Activated effector memory CD4-positive, alpha-beta T cell treated with Interleukin-2 at 50 U/mL for 16 hours (primary cell): ENCODE data around the gene KIAA1328.
"Not testable (repeated sequence)": the region's sequence is repeated elsewhere in the genome, so short reads cannot be mapped to it uniquely, and the experiment has no call there.

Experiments
- DNase-seq: peaks from one replicate; pipeline ENCODE4 v3.0.0-alpha.2; 2020

KIAA1328 gene

DNA sequence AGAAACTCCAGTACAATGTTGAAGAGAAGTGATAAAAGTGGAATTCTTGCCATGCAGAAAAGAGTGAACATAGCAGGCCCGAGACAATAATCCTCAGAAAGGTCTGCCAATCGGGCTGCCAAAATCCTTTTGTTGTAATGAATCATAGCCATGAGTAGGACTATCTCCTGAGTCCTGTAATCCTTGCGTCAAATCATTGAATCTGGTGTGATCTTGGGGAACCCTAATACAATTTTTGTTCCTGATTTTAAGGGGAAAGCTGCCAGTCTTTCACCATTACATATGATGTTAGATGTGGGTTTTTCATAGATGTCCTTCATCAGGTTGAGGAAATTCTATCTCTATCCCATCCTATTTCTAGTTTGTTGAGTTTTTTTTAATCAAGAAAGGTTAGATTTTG, 2.4 kb upstream of the KIAA1328 start:
- no peak for DNase-seq

GRCh38 chr18:36828157-36828629, 734 bp upstream of the KIAA1328 start:
- DNase-seq = no peak

DNA sequence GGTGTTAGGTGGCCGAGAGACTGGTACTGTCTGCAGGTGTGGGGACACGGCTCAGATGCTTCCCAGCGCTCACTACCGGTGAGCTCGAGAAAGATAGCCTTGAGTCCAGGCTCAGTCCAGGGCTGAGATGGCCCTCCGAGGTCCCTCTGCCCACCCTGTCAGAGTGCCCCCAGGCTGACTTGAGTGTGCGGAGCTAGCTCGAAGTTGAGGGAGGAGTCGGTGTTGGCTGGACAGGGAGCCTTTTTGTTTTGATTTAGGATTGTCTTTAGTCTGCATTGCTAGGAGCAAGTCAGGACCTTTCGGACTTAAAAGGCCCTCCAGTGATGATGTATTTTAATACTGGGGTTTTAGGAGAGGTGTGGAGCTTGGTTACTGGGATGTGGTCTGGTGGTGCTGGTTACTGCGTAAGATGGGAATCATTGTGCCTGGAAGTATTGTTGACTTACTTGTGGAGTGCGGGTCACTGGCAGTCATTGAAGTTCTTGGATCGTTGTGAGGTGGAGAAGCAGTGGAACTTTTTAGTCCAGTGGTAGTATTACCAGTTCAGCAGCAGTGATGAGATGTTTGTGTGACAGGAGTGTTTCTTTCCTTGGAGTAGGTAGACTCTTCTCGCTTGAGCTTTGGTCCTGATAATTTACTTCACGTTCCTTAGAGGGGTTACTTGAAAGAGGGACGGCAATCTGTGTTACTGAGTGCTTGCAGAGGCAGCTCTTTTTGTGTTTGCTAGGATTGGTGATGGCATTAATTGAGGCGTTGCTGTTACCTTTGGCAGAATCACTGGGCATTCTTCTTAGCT, 633 bp downstream of the KIAA1328 start:
- no peak for DNase-seq

DNA sequence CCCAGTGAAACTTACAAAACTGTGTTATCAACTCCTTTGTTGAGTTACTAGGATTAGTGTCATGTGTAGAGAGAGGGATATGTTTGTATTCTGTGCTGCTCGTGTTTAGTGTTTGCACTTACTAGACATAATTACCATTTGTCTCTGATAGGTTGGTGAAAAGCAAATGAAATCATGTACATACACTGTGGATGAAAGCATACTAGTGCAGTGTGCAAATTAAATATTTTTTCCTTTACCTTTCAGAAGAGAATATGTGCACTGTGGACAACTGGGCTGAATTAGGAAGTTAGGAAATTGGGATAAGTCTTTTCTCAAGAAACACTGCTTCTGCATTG, 1.2 kb downstream of the KIAA1328 start:
- DNase-seq = no peak

DNA sequence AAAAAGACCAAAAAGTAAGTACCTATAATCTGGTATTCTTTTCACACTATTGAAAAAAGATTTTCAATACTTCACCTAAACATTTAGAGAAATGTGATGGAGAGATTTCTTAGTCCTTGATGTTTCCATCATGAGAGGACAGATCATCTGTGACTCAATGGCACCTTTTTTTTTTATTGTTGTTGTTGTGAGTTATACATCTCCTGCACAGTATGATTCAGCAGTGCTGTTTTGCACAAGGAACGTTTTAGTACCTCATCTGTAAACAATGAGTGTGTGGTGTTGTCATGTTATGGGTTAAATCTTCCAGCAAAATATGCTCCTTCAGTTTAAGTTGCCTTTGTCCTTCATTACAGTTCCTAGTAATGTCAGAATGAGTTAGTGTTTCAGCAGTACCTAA, 2.2 kb downstream of the KIAA1328 start:
- no peak for DNase-seq

- no peak for DNase-seq
Measured at GRCh38 chr18:36833120-36833519, 4.2 kb downstream of the KIAA1328 start.

GRCh38 chr18:36835927-36836326, 7.0 kb downstream of the KIAA1328 start:
- DNase-seq = no peak

DNA sequence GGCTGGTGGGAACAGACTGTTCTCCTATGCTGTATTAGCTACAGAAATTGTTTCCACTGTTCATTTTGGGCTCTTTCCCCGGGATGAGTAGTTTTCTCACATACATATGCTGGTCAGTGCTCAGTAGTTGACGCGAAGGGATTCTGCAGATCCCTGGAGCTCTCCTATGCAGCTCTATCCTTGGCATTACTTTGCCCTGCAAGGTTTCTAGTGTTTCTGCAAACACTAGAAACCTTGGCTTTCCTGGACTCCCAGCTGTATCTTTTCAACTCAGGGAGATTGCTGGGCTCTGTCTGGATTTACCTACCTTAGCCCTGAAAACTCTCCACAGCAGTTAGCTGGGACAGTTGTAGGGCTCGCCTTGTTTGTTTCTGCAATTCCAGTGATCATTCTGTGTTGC, 10.9 kb downstream of the KIAA1328 start:
- DNase-seq = no peak

DNA sequence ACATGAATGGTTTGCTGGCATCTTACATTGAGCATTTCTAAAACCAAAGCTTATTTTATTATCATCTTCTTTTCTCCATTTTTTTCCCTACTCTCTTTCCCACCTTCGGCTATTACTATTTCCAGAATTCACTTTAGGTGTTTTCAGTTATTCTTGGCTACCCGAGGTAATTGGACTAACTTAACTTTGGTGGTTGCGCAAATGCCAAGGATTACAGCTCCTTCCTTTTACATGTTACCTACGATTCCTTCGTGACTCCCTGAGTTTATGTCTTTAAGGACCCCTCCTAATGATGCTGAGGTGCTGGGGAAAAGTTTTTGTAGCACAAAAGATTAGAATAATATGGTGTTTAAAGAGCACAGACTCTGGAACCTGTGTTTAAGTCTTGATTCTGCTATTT, 14.3 kb downstream of the KIAA1328 start:
- no peak for DNase-seq

DNA sequence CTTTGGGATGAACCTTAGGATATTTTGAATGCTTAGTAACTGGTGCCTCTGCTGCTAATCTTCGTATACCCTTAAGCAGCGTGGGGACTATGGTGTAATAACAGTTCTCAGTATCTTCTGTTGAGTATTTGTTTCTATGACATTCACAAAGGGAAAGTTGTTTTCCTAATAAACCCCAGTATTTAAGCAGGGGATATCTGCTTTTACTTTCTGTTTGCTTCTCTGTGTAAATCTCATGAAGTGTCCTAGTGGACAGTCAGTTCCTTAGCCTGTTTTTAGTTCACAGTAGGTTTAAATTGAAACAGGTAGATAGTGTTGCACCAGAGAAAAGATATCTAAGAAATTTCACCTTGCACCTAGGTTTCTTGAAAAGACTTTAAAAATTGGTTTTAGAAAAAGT, 14.9 kb downstream of the KIAA1328 start:
- DNase-seq = no peak

GRCh38 chr18:36848609-36849008, 19.7 kb downstream of the KIAA1328 start:
- no peak for DNase-seq

GRCh38 chr18:36849288-36850006, 20.5 kb downstream of the KIAA1328 start:
- no peak for DNase-seq

DNA sequence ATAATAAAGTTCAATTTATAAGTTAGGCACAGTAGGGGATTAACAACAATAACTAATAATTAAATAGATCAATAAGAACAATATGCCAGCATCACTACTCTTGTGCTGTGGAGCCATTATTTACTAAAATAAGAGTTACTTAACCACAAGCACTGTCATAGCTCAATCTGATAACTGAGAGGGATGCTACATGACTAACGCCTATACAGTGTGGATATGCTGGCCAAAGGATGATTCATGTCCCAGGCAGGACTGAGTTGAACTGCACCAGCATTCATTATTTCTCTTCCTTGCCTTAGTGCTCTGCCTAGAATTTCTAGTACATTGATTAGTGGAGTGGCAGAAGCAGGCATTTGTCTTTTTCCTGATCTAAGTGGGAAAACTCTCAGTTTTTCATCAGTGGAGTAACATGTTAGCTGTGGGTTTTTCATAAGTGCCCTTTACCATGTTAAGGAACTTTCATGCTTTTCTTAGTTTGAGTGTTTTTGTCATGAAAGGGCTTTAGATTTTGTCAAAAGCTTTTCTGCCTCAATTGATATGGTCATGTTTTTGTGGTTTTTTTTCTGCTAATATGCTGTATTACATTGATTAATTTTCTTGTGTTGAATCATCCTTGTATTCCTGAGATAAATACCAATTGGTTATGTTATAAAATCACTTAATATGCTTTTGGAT, 21.7 kb downstream of the KIAA1328 start:
- no peak for DNase-seq

GRCh38 chr18:36851202-36851590, 22.3 kb downstream of the KIAA1328 start:
- no peak for DNase-seq

DNA sequence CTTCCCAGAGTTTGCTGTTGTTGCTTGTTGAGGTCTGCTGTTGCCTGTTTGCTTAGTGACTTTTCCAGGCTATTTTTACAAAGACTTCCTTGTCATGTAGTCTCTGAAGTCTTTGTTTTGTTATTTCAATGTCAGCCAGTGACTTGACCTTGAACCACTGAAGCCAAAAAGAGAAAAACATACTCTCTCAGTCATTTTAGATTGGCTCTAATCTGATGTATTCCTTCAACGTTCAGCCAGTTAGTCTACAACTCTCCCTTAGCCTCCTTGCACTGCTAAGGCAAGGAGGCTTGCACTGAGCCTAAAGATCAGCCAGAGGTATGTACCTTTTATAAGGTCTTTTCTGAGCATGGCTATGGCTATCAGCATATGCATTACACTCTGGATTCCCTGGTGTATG, 27.9 kb downstream of the KIAA1328 start:
- DNase-seq = no peak

DNA sequence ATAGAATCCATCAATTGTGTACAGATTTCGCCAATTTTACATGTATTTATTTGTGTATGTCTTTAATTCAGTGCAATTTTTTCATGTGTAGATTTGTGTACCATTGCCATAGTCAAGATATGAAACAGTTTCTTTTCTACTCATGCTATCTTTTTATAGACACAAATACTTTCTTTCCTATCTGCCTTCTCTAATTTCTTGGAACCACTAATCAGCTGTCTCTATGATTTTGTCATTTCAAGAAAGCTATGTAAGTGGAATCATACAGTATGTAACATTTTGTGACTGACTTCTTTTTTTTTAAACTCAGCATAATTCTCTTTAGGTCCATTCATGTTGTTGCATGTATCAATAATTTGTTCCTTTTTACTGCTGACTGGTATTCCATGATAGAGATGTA, 33.3 kb downstream of the KIAA1328 start:
- DNase-seq = no peak

DNA sequence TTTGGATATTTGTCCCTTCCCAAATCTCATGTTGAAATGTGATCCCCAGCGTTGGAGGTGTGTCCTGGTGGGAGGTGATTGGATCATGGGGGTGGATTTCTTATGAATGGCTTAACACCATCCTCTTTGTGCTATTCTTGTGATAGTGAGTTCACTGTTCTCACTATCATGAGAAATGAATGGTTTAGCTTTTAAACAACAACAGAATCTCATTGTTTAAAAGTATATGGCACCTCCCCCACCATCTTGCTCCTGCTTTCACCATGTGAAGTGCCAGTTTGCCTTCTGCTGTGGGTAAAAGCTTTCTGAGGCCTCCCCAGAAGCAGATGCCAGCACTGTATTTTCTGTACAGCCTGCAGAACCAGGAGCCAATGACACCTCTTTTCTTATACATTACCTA, 38.1 kb downstream of the KIAA1328 start:
- no peak for DNase-seq

- DNase-seq = no peak
Measured at GRCh38 chr18:36871801-36872200, 42.9 kb downstream of the KIAA1328 start.

DNA sequence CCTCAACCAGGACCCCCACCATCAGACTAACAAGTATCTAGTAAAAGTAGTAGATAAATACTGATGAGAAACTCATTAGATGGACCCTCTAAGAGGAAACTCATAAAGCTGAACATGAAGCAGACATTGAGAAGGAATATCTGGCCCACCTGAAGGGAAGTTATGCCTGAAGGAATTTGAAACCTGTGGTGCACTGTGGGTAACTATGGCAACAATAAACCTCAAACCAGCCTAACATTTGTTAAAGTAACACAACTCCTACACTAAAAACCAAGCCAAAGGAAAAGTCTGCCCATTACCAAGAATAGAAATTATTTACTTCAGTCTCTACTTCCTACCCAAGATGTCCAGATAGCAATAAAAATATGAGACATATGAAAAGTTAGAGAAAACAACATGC, 43.4 kb downstream of the KIAA1328 start:
- no peak for DNase-seq

GRCh38 chr18:36873826-36874225, 44.9 kb downstream of the KIAA1328 start:
- not testable (repeated sequence) for DNase-seq

GRCh38 chr18:36879796-36880195, 50.9 kb downstream of the KIAA1328 start:
- not testable (repeated sequence) for DNase-seq

- no peak for DNase-seq
Measured at GRCh38 chr18:36885981-36886380, 57.1 kb downstream of the KIAA1328 start.

DNA sequence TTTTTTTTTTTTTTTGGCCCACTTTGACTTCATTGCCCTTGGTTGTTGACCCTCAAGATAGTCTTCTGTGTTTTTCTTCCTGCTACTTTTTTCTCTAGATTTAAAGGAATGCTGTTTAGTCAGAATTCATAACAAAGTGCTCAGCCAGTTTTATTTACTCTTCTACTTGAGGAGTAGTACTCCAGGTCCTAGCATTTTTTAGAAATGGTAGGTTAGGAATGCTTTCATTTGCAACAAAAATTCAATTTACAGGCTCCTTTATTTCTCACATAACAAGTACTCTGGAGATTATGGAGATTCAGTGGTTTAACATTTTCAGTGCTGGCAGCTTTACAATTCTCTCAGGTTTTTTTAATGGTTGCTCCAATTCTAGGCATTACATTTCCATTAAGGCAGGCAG, 58.2 kb downstream of the KIAA1328 start:
- no peak for DNase-seq

- DNase-seq = no peak
Measured at GRCh38 chr18:36887864-36888263, 58.9 kb downstream of the KIAA1328 start.
